T-helper 17 cell (primary cell): ENCODE data around the gene PGS1. TPM values are rescaled to one million over a fixed set of nuclear protein-coding genes. Genes with fewer than 3 reads are reported as not detected.

Experiments
- ATAC-seq: fragments of 150-1000 bp; cut with Tn5 transposase; 2 replicates; pipeline ENCODE4 v1.10.0; 2021; ENCODE audit warnings: mild to moderate bottlenecking, moderate library complexity
- DNase-seq, 3 donors: peaks; one replicate each; pipeline versions ENCODE4 v3.0.0 to v3.0.0-alpha.2; 2020 to 2021
- H3K9me3 ChIP-seq: one replicate; pipeline ENCODE4 v1.7.0; 2013; ENCODE audit warnings: low read length, mild to moderate bottlenecking; ENCODE audit not compliant: control insufficient read depth, poor library complexity, severe bottlenecking
- H3K27ac Mint-ChIP-seq: one replicate; pipeline ENCODE4 v1.8.0; 2022; ENCODE audit warnings: mild to moderate bottlenecking, moderate library complexity, mixed read lengths
- H3K27me3 Mint-ChIP-seq: one replicate; pipeline ENCODE4 v1.8.0; 2022; ENCODE audit warnings: mixed read lengths
- H3K36me3 Mint-ChIP-seq: one replicate; pipeline ENCODE4 v1.8.0; 2022; ENCODE audit warnings: low read depth, mixed read lengths
- H3K4me1 Mint-ChIP-seq: one replicate; pipeline ENCODE4 v1.8.0; 2022; ENCODE audit warnings: mild to moderate bottlenecking, mixed read lengths
- H3K4me3 Mint-ChIP-seq: one replicate; pipeline ENCODE4 v1.8.0; 2022; ENCODE audit warnings: mild to moderate bottlenecking, moderate library complexity, mixed read lengths
- total RNA-seq, 4 donors: library from RNA in 2 of 4; stranded (reverse) in 2 of 4; gene quantifications; one replicate each; pipeline ENCODE4 v1.2.3 and lab custom pipeline; 2022 to 2026

Gene PGS1
- total RNA-seq, 2 donors from 2014 or later = 47.5 to 54.9 TPM

- H3K27me3 Mint-ChIP-seq = no peaks in the 10 kb centered on the region
- no peaks in the 10 kb centered on the region for H3K36me3 Mint-ChIP-seq
- DNase-seq (no peak), ATAC-seq (no peak)
- peaks cover 2% of the 10 kb centered on the region for H3K4me1 Mint-ChIP-seq
- H3K9me3 ChIP-seq = no peaks in the 10 kb centered on the region
- H3K27ac Mint-ChIP-seq = no peak overlapping the region
- no peak overlapping the region for H3K4me3 Mint-ChIP-seq
Observed at GRCh38 chr17:78428836-78429617, 50.6 kb downstream of the PGS1 start.

- Mint-ChIP-seq H3K4me3 (no peak overlapping the region), H3K27me3 (no peaks in the 10 kb centered on the region), H3K27ac (no peak overlapping the region), H3K4me1 (peaks cover 2% of the 10 kb centered on the region), H3K36me3 (no peaks in the 10 kb centered on the region)
- H3K9me3 ChIP-seq = no peaks in the 10 kb centered on the region
- DNase-seq (no peak), ATAC-seq (no peak)
Observed at GRCh38 chr17:78429618-78429995, 51.2 kb downstream of the PGS1 start.

- no peak for ATAC-seq
- Mint-ChIP-seq H3K4me3 (no peak overlapping the region), H3K27me3 (no peaks in the 10 kb centered on the region), H3K4me1 (peaks cover 2% of the 10 kb centered on the region), H3K36me3 (no peaks in the 10 kb centered on the region), H3K27ac (no peak overlapping the region)
- H3K9me3 ChIP-seq = no peaks in the 10 kb centered on the region
- no peak for DNase-seq
Observed at GRCh38 chr17:78430892-78431691, 52.6 kb downstream of the PGS1 start.

- no peaks in the 10 kb centered on the region for H3K36me3 Mint-ChIP-seq
- no peaks in the 10 kb centered on the region for H3K27me3 Mint-ChIP-seq
- no peak overlapping the region for H3K27ac Mint-ChIP-seq
- DNase-seq = no peak
- no peak for ATAC-seq
- no peaks in the 10 kb centered on the region for H3K9me3 ChIP-seq
- H3K4me3 Mint-ChIP-seq = no peak overlapping the region
- H3K4me1 Mint-ChIP-seq = peaks cover 2% of the 10 kb centered on the region
Observed at GRCh38 chr17:78431692-78431958, 53.2 kb downstream of the PGS1 start.

- Mint-ChIP-seq H3K4me3 (no peak overlapping the region), H3K4me1 (peaks cover 4% of the 10 kb centered on the region), H3K36me3 (no peaks in the 10 kb centered on the region), H3K27ac (no peak overlapping the region), H3K27me3 (no peaks in the 10 kb centered on the region)
- no peak for DNase-seq
- no peaks in the 10 kb centered on the region for H3K9me3 ChIP-seq
- no peak for ATAC-seq
Observed at GRCh38 chr17:78432226-78433012, 54.0 kb downstream of the PGS1 start.

- no peak for DNase-seq
- no peaks in the 10 kb centered on the region for H3K9me3 ChIP-seq
- Mint-ChIP-seq H3K4me1 (peaks cover 6% of the 10 kb centered on the region), H3K36me3 (no peaks in the 10 kb centered on the region), H3K27me3 (no peaks in the 10 kb centered on the region), H3K27ac (no peak overlapping the region), H3K4me3 (no peak overlapping the region)
- no peak for ATAC-seq
Observed at GRCh38 chr17:78433013-78433727, 54.7 kb downstream of the PGS1 start.

- no peaks in the 10 kb centered on the region for H3K27me3 Mint-ChIP-seq
- no peaks in the 10 kb centered on the region for H3K36me3 Mint-ChIP-seq
- DNase-seq (no peak), ATAC-seq (no peak)
- no peaks in the 10 kb centered on the region for H3K9me3 ChIP-seq
- H3K4me3 Mint-ChIP-seq = no peak overlapping the region
- peaks cover 7% of the 10 kb centered on the region for H3K4me1 Mint-ChIP-seq
- H3K27ac Mint-ChIP-seq = no peak overlapping the region
Observed at GRCh38 chr17:78433780-78434335, 55.4 kb downstream of the PGS1 start.

GRCh38 chr17:78434455-78435329, 56.2 kb downstream of the PGS1 start:
- ATAC-seq = no peak

GRCh38 chr17:78435330-78436005, 57.0 kb downstream of the PGS1 start:
- Mint-ChIP-seq H3K4me1 (peaks cover 7% of the 10 kb centered on the region), H3K4me3 (no peak overlapping the region), H3K27ac (peak overlapping the region; percentile 71), H3K27me3 (no peaks in the 10 kb centered on the region), H3K36me3 (no peaks in the 10 kb centered on the region)
- no peak for ATAC-seq
- no peaks in the 10 kb centered on the region for H3K9me3 ChIP-seq
- DNase-seq = no peak

More at GRCh38 chr17:78434455-78435329, 56.2 kb downstream of the PGS1 start:
- Mint-ChIP-seq H3K27ac (no peak overlapping the region), H3K36me3 (no peaks in the 10 kb centered on the region), H3K4me3 (no peak overlapping the region), H3K27me3 (no peaks in the 10 kb centered on the region), H3K4me1 (peaks cover 7% of the 10 kb centered on the region)
- H3K9me3 ChIP-seq = no peaks in the 10 kb centered on the region
- no peak for DNase-seq

GRCh38 chr17:78437508-78438169, 59.2 kb downstream of the PGS1 start:
- Mint-ChIP-seq H3K4me3 (peak overlapping the region; percentile 73), H3K36me3 (no peaks in the 10 kb centered on the region), H3K27me3 (no peaks in the 10 kb centered on the region), H3K27ac (peak overlapping the region; percentile 81), H3K4me1 (peaks cover 7% of the 10 kb centered on the region)
- H3K9me3 ChIP-seq = no peaks in the 10 kb centered on the region
- no peak for DNase-seq
- no peak for ATAC-seq

GRCh38 chr17:78438271-78438691, 59.8 kb downstream of the PGS1 start:
- H3K9me3 ChIP-seq = no peaks in the 10 kb centered on the region
- no peak for DNase-seq
- ATAC-seq = peak; percentile 52
- Mint-ChIP-seq H3K27ac (peak overlapping the region; percentile 81), H3K36me3 (no peaks in the 10 kb centered on the region), H3K4me3 (peak overlapping the region; percentile 73), H3K27me3 (no peaks in the 10 kb centered on the region), H3K4me1 (peaks cover 7% of the 10 kb centered on the region)
